MCF 10A (cell line): ENCODE results near the gene TAS2R41. TPM values are rescaled to one million over a fixed set of nuclear protein-coding genes. Genes with fewer than 3 reads are reported as not detected.
"Not testable (repeated sequence)": the region's sequence is repeated elsewhere in the genome, so short reads cannot be mapped to it uniquely, and the experiment has no call there.

ENCODE experiments used
- BruUV-seq: library from RNA; stranded (reverse); fragments of 400-500 nt; replicated peaks from 2 replicates; lab custom pipeline; 2021; lab: Mats Ljungman, UMichigan
- CTCF ChIA-PET: fragments of 300-600 bp; sonication (Branson Sonifier 250); formaldehyde crosslinking; extraction: SDS; loops from one replicate; lab custom pipeline; 2021; ENCODE audit warnings: antibody characterized with exemption, inconsistent platforms; lab: Yijun Ruan, JAX
- POLR2A ChIA-PET: fragments of 300-600, 350-650 bp; sonication (Branson Sonifier 250); formaldehyde crosslinking; extraction: SDS; loops from one replicate; lab custom pipeline; 2020; ENCODE audit warnings: antibody characterized with exemption, inconsistent platforms; lab: Yijun Ruan, JAX
- DNase-seq: peaks from one replicate; pipeline ENCODE4 v3.0.0-alpha.2; 2018; ENCODE audit not compliant: unreplicated experiment
- H3K27ac Mint-ChIP-seq: one replicate; pipeline ENCODE4 v1.8.0; 2022; ENCODE audit warnings: mild to moderate bottlenecking, low read depth, mixed read lengths; ENCODE audit not compliant: unreplicated experiment
- H3K27me3 Mint-ChIP-seq: one replicate; pipeline ENCODE4 v1.8.0; 2022; ENCODE audit warnings: mixed read lengths; ENCODE audit not compliant: insufficient read depth, unreplicated experiment
- H3K36me3 Mint-ChIP-seq: one replicate; pipeline ENCODE4 v1.8.0; 2022; ENCODE audit warnings: mild to moderate bottlenecking, moderate library complexity, mixed read lengths; ENCODE audit not compliant: insufficient read depth, unreplicated experiment
- H3K4me1 Mint-ChIP-seq: one replicate; pipeline ENCODE4 v1.8.0; 2022; ENCODE audit warnings: mixed read lengths; ENCODE audit not compliant: insufficient read depth, unreplicated experiment
- H3K4me3 Mint-ChIP-seq: one replicate; pipeline ENCODE4 v1.8.0; 2022; ENCODE audit warnings: mild to moderate bottlenecking, moderate library complexity, mixed read lengths; ENCODE audit not compliant: unreplicated experiment
- H3K9me3 Mint-ChIP-seq: one replicate; pipeline ENCODE4 v1.8.0; 2022; ENCODE audit warnings: mixed read lengths; ENCODE audit not compliant: unreplicated experiment
- intact Hi-C: fragments of 100-400 bp; cut with micrococcal nuclease; formaldehyde crosslinking; loops from 2 replicates; pipeline ENCODE4 v1.14.1; 2022
- total RNA-seq: library from RNA; stranded (reverse); gene quantifications from 2 replicates; pipeline ENCODE4 v1.2.3, GENCODE V29; 2022
- TF ChIP-seq, protein P1 (sequence below): fragments of 200-600 bp; IDR thresholded peaks from one replicate; pipeline ENCODE4 v1.8.0; 2022; ENCODE audit warnings: antibody characterized with exemption, mild to moderate bottlenecking; ENCODE audit not compliant: unreplicated experiment

TAS2R41 gene
- total RNA-seq, 1 experiment from 2014 or later = not detected

DNA sequence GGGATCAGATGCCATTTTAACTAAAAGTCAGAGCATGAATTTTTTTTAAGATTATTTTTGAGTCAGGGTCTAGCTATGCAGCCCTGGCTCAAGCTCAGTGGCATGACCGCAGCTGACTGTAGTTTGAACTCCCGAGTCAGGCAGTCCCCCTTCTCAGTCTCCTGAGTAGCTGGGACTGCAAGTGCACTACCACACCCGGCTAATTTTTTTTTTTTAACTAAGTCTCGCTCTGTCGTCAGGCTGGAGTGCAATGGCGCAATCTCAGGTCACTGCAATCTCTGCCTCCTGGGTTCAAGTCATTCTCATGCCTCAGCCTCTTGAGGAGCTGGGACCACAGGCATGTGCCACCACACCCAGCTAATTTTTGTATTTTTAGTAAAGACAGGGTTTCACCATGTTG is 7.8 kb downstream of the TAS2R41 start:
- intact Hi-C loops = no loop called here
- H3K9me3 Mint-ChIP-seq = no peaks in the 10 kb centered on the region
- H3K4me1 Mint-ChIP-seq = peaks cover 6% of the 10 kb centered on the region
- CTCF ChIA-PET = interaction anchor here (1.3 kb wide), 1 partner anchor 51 kb away, joined by 4 read pairs; no protein-coding TSS in a partner anchor
- TF ChIP-seq, protein P1, sequence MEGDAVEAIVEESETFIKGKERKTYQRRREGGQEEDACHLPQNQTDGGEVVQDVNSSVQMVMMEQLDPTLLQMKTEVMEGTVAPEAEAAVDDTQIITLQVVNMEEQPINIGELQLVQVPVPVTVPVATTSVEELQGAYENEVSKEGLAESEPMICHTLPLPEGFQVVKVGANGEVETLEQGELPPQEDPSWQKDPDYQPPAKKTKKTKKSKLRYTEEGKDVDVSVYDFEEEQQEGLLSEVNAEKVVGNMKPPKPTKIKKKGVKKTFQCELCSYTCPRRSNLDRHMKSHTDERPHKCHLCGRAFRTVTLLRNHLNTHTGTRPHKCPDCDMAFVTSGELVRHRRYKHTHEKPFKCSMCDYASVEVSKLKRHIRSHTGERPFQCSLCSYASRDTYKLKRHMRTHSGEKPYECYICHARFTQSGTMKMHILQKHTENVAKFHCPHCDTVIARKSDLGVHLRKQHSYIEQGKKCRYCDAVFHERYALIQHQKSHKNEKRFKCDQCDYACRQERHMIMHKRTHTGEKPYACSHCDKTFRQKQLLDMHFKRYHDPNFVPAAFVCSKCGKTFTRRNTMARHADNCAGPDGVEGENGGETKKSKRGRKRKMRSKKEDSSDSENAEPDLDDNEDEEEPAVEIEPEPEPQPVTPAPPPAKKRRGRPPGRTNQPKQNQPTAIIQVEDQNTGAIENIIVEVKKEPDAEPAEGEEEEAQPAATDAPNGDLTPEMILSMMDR = no peak
- POLR2A ChIA-PET = no interaction called here
- no peaks in the 10 kb centered on the region for H3K36me3 Mint-ChIP-seq
- DNase-seq = peak; percentile 26
- H3K4me3 Mint-ChIP-seq = no peak overlapping the region
- no peak overlapping the region for H3K27ac Mint-ChIP-seq
- no TSS peak for BruUV-seq
- no peaks in the 10 kb centered on the region for H3K27me3 Mint-ChIP-seq

DNA sequence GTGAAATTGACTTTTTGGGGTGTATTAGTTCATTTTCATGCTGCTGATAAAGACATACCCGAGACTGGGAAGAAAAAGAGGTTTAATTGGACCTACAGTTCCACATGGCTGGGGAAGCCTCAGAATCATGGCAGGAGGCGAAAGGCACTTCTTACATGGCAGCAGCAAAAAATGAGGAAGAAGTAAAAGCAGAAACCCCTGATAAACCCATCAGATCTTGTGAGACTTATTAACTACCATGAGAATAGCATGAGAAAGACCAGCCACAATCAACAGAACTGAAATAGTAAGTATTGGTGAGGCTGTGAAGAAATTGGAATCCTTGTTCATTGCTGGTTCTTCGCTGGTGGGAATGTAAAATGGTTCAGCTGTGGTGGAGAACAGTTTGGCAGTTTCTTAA is 8.6 kb downstream of the TAS2R41 start:
- H3K27ac Mint-ChIP-seq, DNase-seq, H3K4me1 Mint-ChIP-seq, H3K9me3 Mint-ChIP-seq, H3K36me3 Mint-ChIP-seq, BruUV-seq, H3K27me3 Mint-ChIP-seq, intact Hi-C loops, H3K4me3 Mint-ChIP-seq, POLR2A ChIA-PET: not testable (repeated sequence)
- CTCF ChIA-PET = interaction anchor here (0.5 to 1.3 kb wide), 2 partner anchors 51 to 943 kb away, joined by 3 to 4 read pairs; no protein-coding TSS in a partner anchor

DNA sequence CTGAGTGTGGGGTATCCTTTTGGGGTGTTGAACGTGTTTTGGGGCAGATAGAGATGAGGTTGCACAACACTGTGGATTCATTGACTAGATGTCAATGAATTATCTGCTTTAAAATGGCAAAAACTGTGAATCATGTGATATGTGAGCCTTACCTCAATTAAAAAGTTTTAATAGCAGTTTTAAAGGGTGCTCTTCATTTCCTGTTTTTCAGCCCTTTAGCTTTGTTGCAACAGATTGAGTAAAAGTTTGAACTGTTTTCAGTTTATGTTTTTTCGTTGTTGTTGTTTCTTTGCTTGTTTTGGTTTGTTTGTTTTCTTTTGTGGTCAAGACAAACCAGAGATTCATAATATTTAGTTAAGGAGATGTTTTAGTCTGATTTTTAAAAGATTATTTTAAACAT is 9.4 kb downstream of the TAS2R41 start:
- Mint-ChIP-seq H3K27ac (no peak overlapping the region), H3K9me3 (no peaks in the 10 kb centered on the region), H3K27me3 (no peaks in the 10 kb centered on the region), H3K36me3 (no peaks in the 10 kb centered on the region), H3K4me3 (no peak overlapping the region), H3K4me1 (peaks cover 9% of the 10 kb centered on the region)
- no TSS peak for BruUV-seq
- intact Hi-C loops = no loop called here
- CTCF ChIA-PET = interaction anchor here (0.5 to 0.6 kb wide), 2 partner anchors 65 to 944 kb away, joined by 3 read pairs; no protein-coding TSS in a partner anchor
- TF ChIP-seq, protein P1 = no peak
- no peak for DNase-seq
- POLR2A ChIA-PET = interaction anchor here (0.6 kb wide), 2 partner anchors 55 to 178 kb away, joined by 3 to 4 read pairs; no protein-coding TSS in a partner anchor

DNA sequence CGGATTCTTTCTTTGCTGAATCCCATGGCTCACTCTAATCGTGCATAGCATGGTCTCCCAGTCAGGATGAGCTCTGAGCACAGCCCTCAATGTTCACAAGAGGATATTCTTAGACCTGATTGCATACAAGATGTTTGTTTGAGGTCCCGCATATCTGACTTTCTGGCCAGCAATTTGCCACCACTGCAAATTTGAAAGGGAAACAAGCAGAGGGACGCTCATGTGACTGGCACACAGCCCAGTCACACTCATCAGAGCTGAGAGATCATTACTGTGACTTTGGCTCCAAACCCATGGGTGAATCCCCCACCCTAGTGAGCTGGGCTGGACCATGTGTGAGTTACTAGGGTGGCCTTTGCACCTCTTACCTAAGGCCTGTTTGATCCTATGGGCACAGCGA is 9.9 kb downstream of the TAS2R41 start:
- POLR2A ChIA-PET = interaction anchor here (0.6 kb wide), 2 partner anchors 56 to 179 kb away, joined by 3 to 4 read pairs; no protein-coding TSS in a partner anchor
- H3K4me3 Mint-ChIP-seq = no peak overlapping the region
- intact Hi-C loops = no loop called here

More for the DNA sequence above, 9.9 kb downstream of the TAS2R41 start:
- Mint-ChIP-seq H3K36me3 (no peaks in the 10 kb centered on the region), H3K4me1 (peaks cover 12% of the 10 kb centered on the region), H3K27me3 (no peaks in the 10 kb centered on the region), H3K9me3 (no peaks in the 10 kb centered on the region), H3K27ac (no peak overlapping the region)
- TF ChIP-seq, protein P1 = no peak
- no TSS peak for BruUV-seq
- DNase-seq = peak; percentile 27
- CTCF ChIA-PET = interaction anchor here (0.6 kb wide), 1 partner anchor 66 kb away, joined by 3 read pairs; no protein-coding TSS in a partner anchor
